Tibial nerve (tissue), 4 donors: ENCODE data around the gene TMUB1. TPM values are rescaled to one million over a fixed set of nuclear protein-coding genes. Genes with fewer than 3 reads are reported as not detected.

ENCODE experiments used
- DNase-seq, 2 donors: peaks; one replicate each; pipeline ENCODE4 v3.0.0-alpha.2; 2019; ENCODE audit warnings: low spot score in 2 of 2
- H3K27ac ChIP-seq, 4 donors: fragments of 200-600 bp; sonication (generic) in 3 of 4; one replicate each; pipeline ENCODE4 v1.5.1; 2017 to 2019; ENCODE audit warnings: mild to moderate bottlenecking in 1 of 4
- H3K27me3 ChIP-seq, 2 donors: fragments of 200-600 bp; sonication (generic) in 1 of 2; one replicate each; pipeline versions ENCODE4 v1.5.1 to v1.6.0; 2017 to 2019
- H3K36me3 ChIP-seq, 3 donors: fragments of 200-600 bp; sonication (generic); one replicate each; pipeline ENCODE4 v1.5.1; 2018 to 2019
- H3K4me1 ChIP-seq, 4 donors: fragments of 200-600 bp; sonication (generic) in 3 of 4; one replicate each; pipeline ENCODE4 v1.5.1; 2017 to 2019
- H3K4me3 ChIP-seq, 4 donors: fragments of 200-600 bp; sonication (generic) in 3 of 4; one replicate each; pipeline ENCODE4 v1.5.1; 2017 to 2019; ENCODE audit warnings: mild to moderate bottlenecking in 1 of 4, moderate library complexity in 1 of 4
- H3K9me3 ChIP-seq, 4 donors: fragments of 200-600 bp; sonication (generic) in 3 of 4; one replicate each; pipeline ENCODE4 v1.5.1; 2017 to 2019
- EP300 ChIP-seq, 2 donors: sonication (generic); formaldehyde crosslinking; IDR thresholded peaks; one replicate each; pipeline ENCODE4 v1.6.1; 2017; ENCODE audit warnings: antibody characterized with exemption in 2 of 2, mild to moderate bottlenecking in 1 of 2
- POLR2A ChIP-seq, 2 donors: fragments of 450-650 bp; IDR thresholded peaks; one replicate each; pipeline ENCODE4 v1.6.1; 2017; ENCODE audit warnings: antibody characterized with exemption in 2 of 2, mild to moderate bottlenecking in 2 of 2, moderate library complexity in 2 of 2
- WGBS, 2 donors: methylation state at CpG; one replicate each; pipeline ENCODE4 v1.1.5; 2018; 5-methylcytosine and 5-hydroxymethylcytosine counted together
- total RNA-seq, 4 donors: library from RNA; depleted of rRNA; stranded (reverse); fragments of >200 nt; gene quantifications; one replicate each; pipeline ENCODE4 v1.1.0, GENCODE V29; 2016
- TF ChIP-seq, protein P1 (sequence below), 5 experiments: fragments of 200-600 bp in 3 of 5; fragments of 450-650 bp in 2 of 5; sonication (generic) in 3 of 5; IDR thresholded peaks; one replicate each; pipeline ENCODE4 v1.5.1; 2016 to 2019; ENCODE audit warnings: antibody characterized with exemption in 5 of 5, mild to moderate bottlenecking in 3 of 5, moderate library complexity in 2 of 5

TMUB1 gene
- total RNA-seq, 4 donors from 2014 or later, result 24.3 to 61.5 (median 33.8) TPM

DNA sequence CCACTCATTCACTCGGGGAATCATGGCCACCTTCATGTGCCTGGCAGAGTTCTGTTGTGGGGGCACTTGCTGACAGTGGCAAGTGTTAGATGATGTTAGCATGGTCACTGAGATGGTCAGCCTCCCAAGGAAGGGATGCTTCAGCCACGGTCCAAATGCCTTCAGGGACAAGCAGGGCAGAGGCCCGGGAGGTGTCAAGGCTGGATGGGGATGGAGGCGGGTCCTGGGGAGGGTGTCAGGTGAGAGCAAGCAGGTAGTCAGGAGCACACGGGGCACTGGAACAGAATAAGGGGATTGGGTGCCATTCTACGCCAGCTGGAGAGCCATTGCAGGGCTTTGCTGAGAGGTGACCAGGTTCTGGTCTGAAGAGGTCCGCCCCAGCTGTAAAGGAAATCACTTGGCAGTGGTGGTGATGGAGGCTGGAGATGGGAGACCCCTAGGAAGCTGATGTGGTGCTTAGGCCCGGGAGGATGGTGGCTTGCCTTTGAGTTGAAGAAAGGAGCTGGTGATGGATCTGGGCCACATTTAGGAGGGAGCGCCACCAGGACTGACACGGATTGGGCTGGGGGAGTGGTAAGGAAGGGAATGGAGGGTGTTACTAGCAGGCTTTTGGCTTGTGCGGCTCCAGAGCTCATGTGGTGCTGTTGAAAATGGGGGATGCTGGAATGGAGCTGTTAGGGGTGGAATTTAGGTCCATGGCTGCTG lies 27.1 kb upstream of the TMUB1 start:
- no peaks in the 10 kb centered on the region for H3K27me3 ChIP-seq
- WGBS, 2 donors, result 64 to 76% methylated on average over 10 to 11 of the region's 11 CpGs
- peak overlapping the region in 2 of 4 donors; percentile 35 to 43 for H3K27ac ChIP-seq
- H3K36me3 ChIP-seq, result peaks cover 0 to 7% (median 0%) of the 10 kb centered on the region in 3 donors
- H3K4me1 ChIP-seq, result peaks cover 0 to 55% (median 7%) of the 10 kb centered on the region in 4 donors
- TF ChIP-seq, protein P1, sequence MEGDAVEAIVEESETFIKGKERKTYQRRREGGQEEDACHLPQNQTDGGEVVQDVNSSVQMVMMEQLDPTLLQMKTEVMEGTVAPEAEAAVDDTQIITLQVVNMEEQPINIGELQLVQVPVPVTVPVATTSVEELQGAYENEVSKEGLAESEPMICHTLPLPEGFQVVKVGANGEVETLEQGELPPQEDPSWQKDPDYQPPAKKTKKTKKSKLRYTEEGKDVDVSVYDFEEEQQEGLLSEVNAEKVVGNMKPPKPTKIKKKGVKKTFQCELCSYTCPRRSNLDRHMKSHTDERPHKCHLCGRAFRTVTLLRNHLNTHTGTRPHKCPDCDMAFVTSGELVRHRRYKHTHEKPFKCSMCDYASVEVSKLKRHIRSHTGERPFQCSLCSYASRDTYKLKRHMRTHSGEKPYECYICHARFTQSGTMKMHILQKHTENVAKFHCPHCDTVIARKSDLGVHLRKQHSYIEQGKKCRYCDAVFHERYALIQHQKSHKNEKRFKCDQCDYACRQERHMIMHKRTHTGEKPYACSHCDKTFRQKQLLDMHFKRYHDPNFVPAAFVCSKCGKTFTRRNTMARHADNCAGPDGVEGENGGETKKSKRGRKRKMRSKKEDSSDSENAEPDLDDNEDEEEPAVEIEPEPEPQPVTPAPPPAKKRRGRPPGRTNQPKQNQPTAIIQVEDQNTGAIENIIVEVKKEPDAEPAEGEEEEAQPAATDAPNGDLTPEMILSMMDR (IDR thresholded peaks at IDR 0.05), result no peak
- TF ChIP-seq EP300 (IDR thresholded peaks at IDR 0.05) (no peak), POLR2A (IDR thresholded peaks at IDR 0.05) (no peak)
- no peak for DNase-seq
- H3K4me3 ChIP-seq, result no peak overlapping the region
- H3K9me3 ChIP-seq, result no peaks in the 10 kb centered on the region

DNA sequence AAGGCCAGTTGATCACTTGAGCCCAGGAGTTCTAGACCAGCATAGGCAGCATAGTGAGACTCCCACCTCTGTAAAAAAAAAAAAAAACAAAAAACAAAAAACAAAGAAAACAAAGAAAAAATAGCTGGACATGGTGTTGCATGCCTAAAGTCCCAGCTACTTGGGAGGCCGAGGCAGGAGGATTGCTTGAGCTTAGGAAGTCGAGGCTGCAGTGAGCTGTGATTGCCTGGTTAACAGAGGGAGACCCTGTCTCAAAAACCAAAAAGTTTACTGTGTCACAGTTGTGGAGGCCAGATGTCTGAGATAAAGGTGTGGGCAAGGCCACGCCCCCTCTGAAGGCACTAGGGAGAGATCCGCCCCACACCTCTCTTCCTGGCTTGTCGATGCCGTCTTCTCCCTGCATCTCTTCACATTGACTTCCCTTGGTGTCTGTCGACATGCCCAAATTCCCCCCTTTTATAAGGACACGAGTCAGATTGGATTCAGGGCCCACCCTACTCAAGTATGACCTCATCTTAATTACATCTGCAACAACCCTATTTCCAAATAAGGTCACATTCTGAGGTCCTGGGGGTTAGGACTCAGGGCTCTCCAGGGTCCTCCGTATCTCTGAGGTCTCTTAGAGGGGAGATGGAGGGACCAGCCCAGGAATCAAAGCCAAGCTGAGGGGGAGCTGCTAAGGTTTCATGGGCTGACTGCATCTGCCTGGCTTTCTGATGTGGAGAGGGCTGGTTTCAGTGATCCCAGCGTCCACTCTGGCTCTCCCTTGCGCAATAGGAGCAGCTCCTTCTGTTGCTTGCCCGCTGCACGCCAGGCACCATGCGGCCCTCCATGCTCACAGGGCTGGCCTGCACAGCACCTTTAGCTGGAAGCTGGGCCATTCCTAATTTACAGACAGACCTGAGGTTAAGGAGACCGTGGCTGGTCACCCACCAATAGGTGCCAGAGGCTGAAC lies 26.1 kb upstream of the TMUB1 start:
- Histone ChIP-seq H3K36me3 (peaks cover 0 to 10% (median 0%) of the 10 kb centered on the region in 3 donors), H3K4me1 (peaks cover 0 to 63% (median 7%) of the 10 kb centered on the region in 4 donors), H3K27me3 (no peaks in the 10 kb centered on the region), H3K4me3 (no peak overlapping the region), H3K9me3 (no peaks in the 10 kb centered on the region), H3K27ac (peak overlapping the region in 2 of 4 donors; percentile 35 to 43)
- TF ChIP-seq EP300 (IDR thresholded peaks at IDR 0.05) (no peak), POLR2A (IDR thresholded peaks at IDR 0.05) (no peak)
- TF ChIP-seq, protein P1 (IDR thresholded peaks at IDR 0.05), result no peak
- WGBS, 2 donors, result 65 to 66% methylated on average over 15 of the region's 15 CpGs
- DNase-seq, result peak in 1 of 2 donors; percentile 32

DNA sequence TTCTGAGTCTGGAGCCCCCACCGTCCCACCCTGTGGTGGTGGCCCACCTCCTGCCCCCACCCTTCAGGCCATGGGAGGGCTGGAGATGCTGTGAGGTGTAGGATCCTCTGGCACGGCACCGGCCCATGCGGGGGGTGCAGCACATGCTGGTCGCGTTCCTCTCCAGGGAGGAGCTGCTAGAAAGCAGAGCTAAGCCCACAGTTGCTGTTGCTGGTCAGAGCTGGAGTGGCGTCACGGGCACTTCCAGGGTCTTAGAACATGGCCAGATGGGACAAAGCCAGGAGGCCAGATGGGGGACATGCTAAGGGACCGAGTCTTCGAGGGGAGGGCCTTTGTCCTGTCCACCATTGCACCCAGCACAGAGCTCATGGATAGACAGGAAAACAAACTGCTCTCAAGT lies 24.6 kb upstream of the TMUB1 start:
- Histone ChIP-seq H3K36me3 (peaks cover 0 to 10% (median 0%) of the 10 kb centered on the region in 3 donors), H3K27ac (peak overlapping the region in 1 of 4 donors; percentile 22), H3K27me3 (no peaks in the 10 kb centered on the region), H3K4me3 (no peak overlapping the region), H3K4me1 (peaks cover 0 to 52% (median 3%) of the 10 kb centered on the region in 4 donors), H3K9me3 (no peaks in the 10 kb centered on the region)
- no peak for TF ChIP-seq EP300 (IDR thresholded peaks at IDR 0.05)
- TF ChIP-seq POLR2A (IDR thresholded peaks at IDR 0.05), result no peak
- TF ChIP-seq, protein P1 (IDR thresholded peaks at IDR 0.05), result no peak
- WGBS, 2 donors, result 86% methylated on average over 10 of the region's 10 CpGs
- DNase-seq, result no peak

DNA sequence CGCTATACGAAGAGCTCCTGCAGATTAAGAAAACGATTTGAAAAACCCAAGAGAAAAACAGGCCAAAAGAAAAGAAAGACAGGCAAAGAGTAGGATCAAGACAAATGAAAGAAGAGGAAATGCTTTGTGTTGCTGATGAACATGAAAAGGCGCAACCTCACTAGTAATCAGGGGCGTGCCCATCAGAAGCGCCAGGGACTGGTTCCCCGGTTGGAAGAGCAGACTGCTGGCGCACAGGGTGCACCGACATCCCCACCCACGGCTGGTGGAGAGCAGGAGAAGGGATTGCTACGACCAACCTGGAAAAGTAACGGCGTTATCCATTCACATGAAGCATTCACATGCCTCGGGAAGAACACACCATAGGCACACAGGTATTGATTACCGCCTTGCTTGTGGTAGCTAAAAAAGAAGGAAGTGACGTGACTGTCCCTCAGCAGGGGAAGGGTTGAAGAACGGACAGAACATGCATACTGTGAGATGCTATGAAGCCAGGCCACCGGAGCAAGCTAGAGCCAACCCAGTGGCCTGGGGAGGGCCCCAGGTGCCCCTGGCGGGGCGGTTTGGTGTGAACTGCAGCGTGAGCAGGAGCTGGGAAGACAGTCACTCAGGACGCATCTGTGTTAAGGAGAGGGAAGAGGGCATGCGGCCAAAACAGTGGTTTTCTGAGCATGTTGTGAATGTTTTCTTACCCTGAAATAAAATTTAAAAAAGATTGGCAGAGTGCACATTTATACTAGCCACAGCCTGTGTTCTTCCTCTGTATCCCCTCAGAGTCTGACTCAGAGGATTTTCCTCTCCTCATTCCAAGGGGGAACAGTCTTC lies 21.3 kb upstream of the TMUB1 start:
- no peaks in the 10 kb centered on the region for H3K9me3 ChIP-seq
- H3K27ac ChIP-seq, result no peak overlapping the region
- H3K36me3 ChIP-seq, result peaks cover 0 to 14% (median 0%) of the 10 kb centered on the region in 3 donors
- H3K4me3 ChIP-seq, result no peak overlapping the region
- 68 to 70% methylated on average over 23 of the region's 23 CpGs for WGBS, 2 donors
- DNase-seq, result peak in 1 of 2 donors; percentile 62
- no peaks in the 10 kb centered on the region for H3K27me3 ChIP-seq
- H3K4me1 ChIP-seq, result peaks cover 0 to 50% (median 0%) of the 10 kb centered on the region in 4 donors
- TF ChIP-seq POLR2A (IDR thresholded peaks at IDR 0.05), result no peak

DNA sequence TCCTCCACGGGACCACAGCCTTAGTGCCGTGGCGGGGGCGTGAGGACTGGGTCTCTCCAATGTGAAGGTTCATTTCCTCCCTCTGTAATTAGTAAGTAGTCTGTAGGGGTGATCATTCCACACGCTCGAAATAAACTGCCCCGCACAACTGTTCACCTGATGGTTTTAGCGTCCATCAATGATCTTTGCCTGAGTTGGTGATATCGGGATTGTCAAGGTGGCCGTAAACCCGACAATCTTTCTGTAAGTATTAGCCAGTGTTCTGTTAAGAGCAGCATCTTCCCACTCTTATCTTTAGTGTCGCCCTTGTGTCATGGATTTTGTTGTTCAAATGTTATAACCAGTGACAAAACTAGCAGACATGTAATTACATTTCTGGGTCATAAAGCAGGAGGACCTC lies 20.7 kb upstream of the TMUB1 start:
- Histone ChIP-seq H3K4me3 (no peak overlapping the region), H3K36me3 (peaks cover 0 to 14% (median 0%) of the 10 kb centered on the region in 3 donors), H3K27ac (no peak overlapping the region), H3K27me3 (no peaks in the 10 kb centered on the region), H3K4me1 (peaks cover 0 to 49% (median 0%) of the 10 kb centered on the region in 4 donors), H3K9me3 (no peaks in the 10 kb centered on the region)
- WGBS, 2 donors, result 84 to 90% methylated on average over 12 of the region's 12 CpGs
- TF ChIP-seq POLR2A (IDR thresholded peaks at IDR 0.05) (no peak), EP300 (IDR thresholded peaks at IDR 0.05) (no peak)
- TF ChIP-seq, protein P1 (IDR thresholded peaks at IDR 0.05), result no peak
- DNase-seq, result no peak
